ENCODE data around the gene S100A13.
"Not testable (repeated sequence)": the region's sequence is repeated elsewhere in the genome, so short reads cannot be mapped to it uniquely, and the experiment has no call there.

DNA sequence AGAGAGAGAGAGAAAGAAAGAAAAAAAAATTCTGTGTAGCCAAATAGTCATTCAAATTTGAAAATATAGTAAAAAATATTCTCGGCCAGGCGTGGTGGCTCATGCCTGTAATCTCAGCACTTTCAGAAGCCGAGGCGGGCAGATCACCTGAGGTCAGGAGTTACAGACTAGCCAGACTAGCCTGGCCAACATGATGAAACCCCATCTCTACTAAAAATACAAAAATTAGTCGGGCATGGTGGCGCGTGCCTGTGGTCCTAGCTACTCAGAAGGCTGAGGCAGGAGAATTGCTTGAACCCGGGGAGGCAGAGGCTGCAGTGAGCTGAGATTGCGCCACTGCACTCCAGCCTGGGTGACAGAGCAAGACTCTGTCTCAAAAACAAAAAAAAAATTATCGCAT, 39.3 kb downstream of the S100A13 start:
- TF ChIP-seq, protein P1, sequence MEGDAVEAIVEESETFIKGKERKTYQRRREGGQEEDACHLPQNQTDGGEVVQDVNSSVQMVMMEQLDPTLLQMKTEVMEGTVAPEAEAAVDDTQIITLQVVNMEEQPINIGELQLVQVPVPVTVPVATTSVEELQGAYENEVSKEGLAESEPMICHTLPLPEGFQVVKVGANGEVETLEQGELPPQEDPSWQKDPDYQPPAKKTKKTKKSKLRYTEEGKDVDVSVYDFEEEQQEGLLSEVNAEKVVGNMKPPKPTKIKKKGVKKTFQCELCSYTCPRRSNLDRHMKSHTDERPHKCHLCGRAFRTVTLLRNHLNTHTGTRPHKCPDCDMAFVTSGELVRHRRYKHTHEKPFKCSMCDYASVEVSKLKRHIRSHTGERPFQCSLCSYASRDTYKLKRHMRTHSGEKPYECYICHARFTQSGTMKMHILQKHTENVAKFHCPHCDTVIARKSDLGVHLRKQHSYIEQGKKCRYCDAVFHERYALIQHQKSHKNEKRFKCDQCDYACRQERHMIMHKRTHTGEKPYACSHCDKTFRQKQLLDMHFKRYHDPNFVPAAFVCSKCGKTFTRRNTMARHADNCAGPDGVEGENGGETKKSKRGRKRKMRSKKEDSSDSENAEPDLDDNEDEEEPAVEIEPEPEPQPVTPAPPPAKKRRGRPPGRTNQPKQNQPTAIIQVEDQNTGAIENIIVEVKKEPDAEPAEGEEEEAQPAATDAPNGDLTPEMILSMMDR (conservative IDR thresholded peaks at IDR 0.05 in 1 of 2, IDR thresholded peaks at IDR 0.05 in 1 of 2; ENCODE audit: extremely low read depth in 1 of 2, insufficient read depth in 1 of 2, low read depth in 1 of 2, low read length in 2 of 2): not testable (repeated sequence)
- TF ChIP-seq EZH2 (IDR thresholded peaks at IDR 0.05; ENCODE audit: borderline replicate concordance, low read length): not testable (repeated sequence)

Data from mammary epithelial cell (primary cell).